ENCODE data around the gene LRIG1. TPM values are rescaled to one million over a fixed set of nuclear protein-coding genes. Genes with fewer than 3 reads are reported as not detected.

LRIG1 gene
- total and polyA plus RNA-seq, 5 donors from 2014 or later: 46.7 to 81.3 (median 67.3) TPM

- Histone ChIP-seq H3K27ac (ENCODE audit: insufficient read depth, low read length, poor library complexity, severe bottlenecking) (no peak overlapping the region), H3K9me3 (ENCODE audit: control insufficient read depth in 2 of 2, low read length in 2 of 2) (no peaks in the 10 kb centered on the region), H3K4me3 (ENCODE audit: low read depth, low read length) (no peak overlapping the region), H3K27me3 (ENCODE audit: control insufficient read depth, insufficient read depth, low read length) (no peaks in the 10 kb centered on the region), H3K36me3 (ENCODE audit: control insufficient read depth, insufficient read depth, low read length) (peaks cover 10% of the 10 kb centered on the region), H3K4me1 (ENCODE audit: control insufficient read depth, insufficient read depth, low read length, poor library complexity, severe bottlenecking) (peaks cover 1% of the 10 kb centered on the region)
- Mint-ChIP-seq H3K9me3 (no peaks in the 10 kb centered on the region), H3K27me3 (no peaks in the 10 kb centered on the region), H3K4me3 (no peak overlapping the region), H3K36me3 (peaks cover 40% of the 10 kb centered on the region), H3K4me1 (peaks cover 12 to 38% (median 27%) of the 10 kb centered on the region in 4 donors), H3K27ac (peak overlapping the region in 2 of 3 donors; percentile 56 to 89)
- DNase-seq (no peak), ATAC-seq (ENCODE audit: low read depth in 2 of 2) (no peak)
Observed at GRCh38 chr3:66371432-66371831, 129.4 kb downstream of the LRIG1 start.

DNA sequence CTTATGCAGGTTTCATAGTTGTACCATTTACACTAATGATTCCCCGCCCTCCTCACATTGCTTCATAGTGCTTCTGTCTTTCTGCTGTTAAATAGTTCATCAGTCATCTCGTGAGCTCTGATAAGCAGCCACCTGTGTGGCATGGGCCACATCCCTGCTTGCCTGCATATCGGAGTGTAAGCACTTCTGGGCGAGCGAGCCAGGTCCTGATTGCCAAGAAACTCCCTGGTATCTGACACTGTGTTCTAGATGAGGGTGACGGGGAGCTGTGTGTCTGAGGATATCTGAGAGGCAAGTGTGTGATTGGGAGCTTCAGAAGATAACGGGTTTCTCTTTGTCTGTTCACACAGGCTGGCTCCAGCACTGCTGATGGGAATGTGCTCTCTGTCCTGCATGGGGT is 130.6 kb downstream of the LRIG1 start:
- no peak overlapping the region for H3K27ac ChIP-seq (ENCODE audit: insufficient read depth, low read length, poor library complexity, severe bottlenecking)
- H3K4me1 ChIP-seq (ENCODE audit: control insufficient read depth, insufficient read depth, low read length, poor library complexity, severe bottlenecking): no peaks in the 10 kb centered on the region
- Mint-ChIP-seq H3K4me1 (peaks cover 10 to 32% (median 22%) of the 10 kb centered on the region in 4 donors), H3K9me3 (no peaks in the 10 kb centered on the region), H3K27ac (peak overlapping the region in 2 of 3 donors; percentile 36 to 56), H3K27me3 (no peaks in the 10 kb centered on the region), H3K4me3 (no peak overlapping the region), H3K36me3 (peaks cover 37% of the 10 kb centered on the region)
- no peaks in the 10 kb centered on the region for H3K27me3 ChIP-seq (ENCODE audit: control insufficient read depth, insufficient read depth, low read length)
- no peak for DNase-seq
- ATAC-seq (ENCODE audit: low read depth in 2 of 2): no peak
- no peak overlapping the region for H3K4me3 ChIP-seq (ENCODE audit: low read depth, low read length)
- no peaks in the 10 kb centered on the region for H3K9me3 ChIP-seq (ENCODE audit: control insufficient read depth in 2 of 2, low read length in 2 of 2)
- peaks cover 3% of the 10 kb centered on the region for H3K36me3 ChIP-seq (ENCODE audit: control insufficient read depth, insufficient read depth, low read length)

- Mint-ChIP-seq H3K27ac (peak overlapping the region; percentile 36 to 67 (median 62)), H3K36me3 (peaks cover 36% of the 10 kb centered on the region), H3K4me1 (peaks cover 10 to 29% (median 19%) of the 10 kb centered on the region in 4 donors), H3K27me3 (no peaks in the 10 kb centered on the region), H3K4me3 (no peak overlapping the region), H3K9me3 (no peaks in the 10 kb centered on the region)
- Histone ChIP-seq H3K27ac (ENCODE audit: insufficient read depth, low read length, poor library complexity, severe bottlenecking) (no peak overlapping the region), H3K4me1 (ENCODE audit: control insufficient read depth, insufficient read depth, low read length, poor library complexity, severe bottlenecking) (no peaks in the 10 kb centered on the region), H3K4me3 (ENCODE audit: low read depth, low read length) (no peak overlapping the region), H3K36me3 (ENCODE audit: control insufficient read depth, insufficient read depth, low read length) (peaks cover 3% of the 10 kb centered on the region), H3K27me3 (ENCODE audit: control insufficient read depth, insufficient read depth, low read length) (no peaks in the 10 kb centered on the region), H3K9me3 (ENCODE audit: control insufficient read depth in 2 of 2, low read length in 2 of 2) (no peaks in the 10 kb centered on the region)
- no peak for DNase-seq
- ATAC-seq (ENCODE audit: low read depth in 2 of 2): no peak
Observed at GRCh38 chr3:66367979-66368378, 132.8 kb downstream of the LRIG1 start.

- Histone ChIP-seq H3K27me3 (ENCODE audit: control insufficient read depth, insufficient read depth, low read length) (no peaks in the 10 kb centered on the region), H3K36me3 (ENCODE audit: control insufficient read depth, insufficient read depth, low read length) (peaks cover 3% of the 10 kb centered on the region), H3K4me3 (ENCODE audit: low read depth, low read length) (no peak overlapping the region), H3K4me1 (ENCODE audit: control insufficient read depth, insufficient read depth, low read length, poor library complexity, severe bottlenecking) (no peaks in the 10 kb centered on the region), H3K27ac (ENCODE audit: insufficient read depth, low read length, poor library complexity, severe bottlenecking) (no peak overlapping the region), H3K9me3 (ENCODE audit: control insufficient read depth in 2 of 2, low read length in 2 of 2) (no peaks in the 10 kb centered on the region)
- peaks cover 4 to 22% (median 13%) of the 10 kb centered on the region in 4 donors for H3K4me1 Mint-ChIP-seq
- H3K36me3 Mint-ChIP-seq: peaks cover 44% of the 10 kb centered on the region
- DNase-seq (no peak), ATAC-seq (ENCODE audit: low read depth in 2 of 2) (no peak)
- H3K27ac Mint-ChIP-seq: peak overlapping the region in 2 of 3 donors; percentile 7 to 62
- H3K27me3 Mint-ChIP-seq: no peaks in the 10 kb centered on the region
- no peaks in the 10 kb centered on the region for H3K9me3 Mint-ChIP-seq
- no peak overlapping the region for H3K4me3 Mint-ChIP-seq
Observed at GRCh38 chr3:66366747-66367146, 134.1 kb downstream of the LRIG1 start.

- no peaks in the 10 kb centered on the region for H3K9me3 ChIP-seq (ENCODE audit: control insufficient read depth in 2 of 2, low read length in 2 of 2)
- no peak for DNase-seq
- H3K36me3 ChIP-seq (ENCODE audit: control insufficient read depth, insufficient read depth, low read length): peaks cover 3% of the 10 kb centered on the region
- no peaks in the 10 kb centered on the region for H3K9me3 Mint-ChIP-seq
- no peak for ATAC-seq (ENCODE audit: low read depth in 2 of 2)
- H3K4me1 Mint-ChIP-seq: peaks cover 0 to 11% (median 5%) of the 10 kb centered on the region in 4 donors
- H3K27me3 ChIP-seq (ENCODE audit: control insufficient read depth, insufficient read depth, low read length): no peaks in the 10 kb centered on the region
- no peaks in the 10 kb centered on the region for H3K27me3 Mint-ChIP-seq
- no peak overlapping the region for H3K4me3 ChIP-seq (ENCODE audit: low read depth, low read length)
- peaks cover 34% of the 10 kb centered on the region for H3K36me3 Mint-ChIP-seq
- no peak overlapping the region for H3K4me3 Mint-ChIP-seq
- H3K27ac Mint-ChIP-seq: no peak overlapping the region
- H3K27ac ChIP-seq (ENCODE audit: insufficient read depth, low read length, poor library complexity, severe bottlenecking): no peak overlapping the region
- no peaks in the 10 kb centered on the region for H3K4me1 ChIP-seq (ENCODE audit: control insufficient read depth, insufficient read depth, low read length, poor library complexity, severe bottlenecking)
Observed at GRCh38 chr3:66365080-66365479, 135.7 kb downstream of the LRIG1 start.

- H3K4me3 ChIP-seq (ENCODE audit: low read depth, low read length): no peak overlapping the region
- Mint-ChIP-seq H3K36me3 (peaks cover 24% of the 10 kb centered on the region), H3K9me3 (peaks cover 0 to 2% (median 0%) of the 10 kb centered on the region in 7 donors), H3K27me3 (no peaks in the 10 kb centered on the region), H3K27ac (no peak overlapping the region), H3K4me3 (no peak overlapping the region), H3K4me1 (peaks cover 0 to 10% (median 5%) of the 10 kb centered on the region in 4 donors)
- H3K4me1 ChIP-seq (ENCODE audit: control insufficient read depth, insufficient read depth, low read length, poor library complexity, severe bottlenecking): no peaks in the 10 kb centered on the region
- ATAC-seq (ENCODE audit: low read depth in 2 of 2) (no peak), DNase-seq (no peak)
- no peaks in the 10 kb centered on the region for H3K27me3 ChIP-seq (ENCODE audit: control insufficient read depth, insufficient read depth, low read length)
- H3K36me3 ChIP-seq (ENCODE audit: control insufficient read depth, insufficient read depth, low read length): no peaks in the 10 kb centered on the region
- no peak overlapping the region for H3K27ac ChIP-seq (ENCODE audit: insufficient read depth, low read length, poor library complexity, severe bottlenecking)
- H3K9me3 ChIP-seq (ENCODE audit: control insufficient read depth in 2 of 2, low read length in 2 of 2): no peaks in the 10 kb centered on the region
Observed at GRCh38 chr3:66363148-66363547, 137.7 kb downstream of the LRIG1 start.

DNA sequence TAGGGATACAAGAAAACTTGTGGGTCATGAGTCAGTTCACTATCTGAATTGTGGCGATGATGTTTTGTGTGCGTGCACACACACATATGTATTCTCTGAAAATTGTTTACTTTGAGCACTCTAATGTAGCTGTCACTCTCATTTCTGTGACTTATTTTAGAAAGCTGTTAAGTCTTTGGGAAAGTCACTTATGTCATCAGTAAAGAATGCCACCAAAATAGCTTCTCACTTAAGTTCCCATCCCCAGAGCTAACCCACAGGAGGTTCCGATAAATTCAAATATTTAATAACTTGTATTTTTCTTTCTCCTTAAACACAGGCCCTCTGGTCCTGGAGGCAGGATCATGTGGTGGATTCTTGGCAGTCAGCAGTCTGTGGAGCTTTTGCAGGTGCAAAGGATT is 138.3 kb downstream of the LRIG1 start:
- H3K9me3 ChIP-seq (ENCODE audit: control insufficient read depth in 2 of 2, low read length in 2 of 2): no peaks in the 10 kb centered on the region
- no peak overlapping the region for H3K4me3 ChIP-seq (ENCODE audit: low read depth, low read length)
- H3K36me3 ChIP-seq (ENCODE audit: control insufficient read depth, insufficient read depth, low read length): no peaks in the 10 kb centered on the region
- Mint-ChIP-seq H3K4me1 (peaks cover 0 to 11% (median 6%) of the 10 kb centered on the region in 4 donors), H3K27me3 (no peaks in the 10 kb centered on the region), H3K9me3 (peaks cover 0 to 2% (median 0%) of the 10 kb centered on the region in 7 donors), H3K36me3 (peaks cover 24% of the 10 kb centered on the region), H3K4me3 (no peak overlapping the region), H3K27ac (no peak overlapping the region)
- ATAC-seq (ENCODE audit: low read depth in 2 of 2) (no peak), DNase-seq (no peak)
- H3K27ac ChIP-seq (ENCODE audit: insufficient read depth, low read length, poor library complexity, severe bottlenecking): no peak overlapping the region
- no peaks in the 10 kb centered on the region for H3K4me1 ChIP-seq (ENCODE audit: control insufficient read depth, insufficient read depth, low read length, poor library complexity, severe bottlenecking)
- H3K27me3 ChIP-seq (ENCODE audit: control insufficient read depth, insufficient read depth, low read length): no peaks in the 10 kb centered on the region

DNA sequence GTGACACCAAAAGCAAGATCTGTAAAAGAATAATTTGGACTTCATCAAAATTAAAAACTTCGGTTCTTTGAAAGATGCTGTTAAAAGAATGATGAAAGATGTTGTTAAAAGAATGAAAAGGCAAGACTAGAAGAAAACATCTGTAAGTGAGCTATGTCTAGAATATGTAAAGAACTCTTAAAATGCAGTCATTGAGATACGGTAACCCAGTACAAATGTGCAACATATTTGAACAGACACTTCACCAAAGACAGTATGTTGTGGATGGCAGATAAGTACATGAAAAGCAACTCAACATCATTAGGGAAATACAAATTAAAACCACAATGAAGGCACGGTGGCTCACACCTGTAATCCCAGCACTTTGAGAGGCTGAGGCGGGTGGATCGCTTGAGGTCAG is 139.5 kb downstream of the LRIG1 start:
- H3K27me3 Mint-ChIP-seq: no peaks in the 10 kb centered on the region
- H3K4me3 Mint-ChIP-seq: peak overlapping the region in 1 of 4 donors; percentile 53
- H3K9me3 ChIP-seq (ENCODE audit: control insufficient read depth in 2 of 2, low read length in 2 of 2): no peaks in the 10 kb centered on the region
- H3K4me3 ChIP-seq (ENCODE audit: low read depth, low read length): no peak overlapping the region
- H3K4me1 ChIP-seq (ENCODE audit: control insufficient read depth, insufficient read depth, low read length, poor library complexity, severe bottlenecking): peaks cover 3% of the 10 kb centered on the region
- H3K36me3 Mint-ChIP-seq: peaks cover 24% of the 10 kb centered on the region
- no peaks in the 10 kb centered on the region for H3K27me3 ChIP-seq (ENCODE audit: control insufficient read depth, insufficient read depth, low read length)
- H3K36me3 ChIP-seq (ENCODE audit: control insufficient read depth, insufficient read depth, low read length): no peaks in the 10 kb centered on the region
- no peak overlapping the region for H3K27ac ChIP-seq (ENCODE audit: insufficient read depth, low read length, poor library complexity, severe bottlenecking)
- no peak for ATAC-seq (ENCODE audit: low read depth in 2 of 2)
- DNase-seq: no peak
- H3K27ac Mint-ChIP-seq: no peak overlapping the region
- H3K4me1 Mint-ChIP-seq: peaks cover 0 to 14% (median 5%) of the 10 kb centered on the region in 4 donors
- peaks cover 0 to 2% (median 0%) of the 10 kb centered on the region in 7 donors for H3K9me3 Mint-ChIP-seq

All from CD4-positive, CD25-positive, alpha-beta regulatory T cell (primary cell).